ENCODE measurements around the gene PSMB7. TPM values are rescaled to one million over a fixed set of nuclear protein-coding genes. Genes with fewer than 3 reads are reported as not detected.

Gene PSMB7
- total and polyA plus RNA-seq, 2 of the 4 experiments (the other 2 are of a cell fraction), result 340 to 430 TPM

- dilution Hi-C loops (cut with HindIII; ENCODE audit: low sequenced_read_pairs, unreplicated experiment), result no loop called here
- Histone ChIP-seq H4K91ac (ENCODE audit: insufficient read depth, low read depth, low read length) (no peak overlapping the region), H3K9me1 (ENCODE audit: insufficient read depth, low read length) (no peaks in the 10 kb centered on the region), H3K4me2 (ENCODE audit: low read depth, low read length) (no peak overlapping the region), H3K9me3 (ENCODE audit: control insufficient read depth, insufficient read depth, low read length) (peaks cover 13% of the 10 kb centered on the region), H3K9ac (ENCODE audit: low read depth, low read length) (no peak overlapping the region), H2AK9ac (replicated peaks; ENCODE audit: low read depth, low read length, poor library complexity) (no peak overlapping the region), H3K27ac (ENCODE audit: insufficient read depth, low read length) (no peak overlapping the region), H2AK5ac (ENCODE audit: low read depth, low read length) (no peak overlapping the region), H2BK15ac (ENCODE audit: low read depth, low read length) (no peak overlapping the region), H4K8ac (ENCODE audit: low read depth in 2 of 2, low read length in 2 of 2) (no peak overlapping the region), H3K14ac (replicated peaks; ENCODE audit: low read depth, low read length) (no peak overlapping the region), H3K18ac (ENCODE audit: low read depth, low read length) (no peak overlapping the region), H4K5ac (ENCODE audit: low read depth, low read length) (no peak overlapping the region), H3K4ac (ENCODE audit: low read depth, low read length) (no peak overlapping the region), H3K4me3 (ENCODE audit: insufficient read depth, low read depth, low read length) (no peak overlapping the region), H4K20me1 (ENCODE audit: insufficient read depth, low read length) (no peaks in the 10 kb centered on the region), H3K27me3 (ENCODE audit: control insufficient read depth, insufficient read depth, low read length) (peaks cover 27% of the 10 kb centered on the region), H3K79me1 (ENCODE audit: low read depth in 1 of 2, low read length in 2 of 2) (no peaks in the 10 kb centered on the region), H3K56ac (ENCODE audit: extremely low read depth, insufficient read depth, low read length) (no peak overlapping the region), H2BK5ac (ENCODE audit: low read depth, low read length, poor library complexity, severe bottlenecking) (no peak overlapping the region), H2BK20ac (ENCODE audit: low read depth, low read length) (no peak overlapping the region), H3K36me3 (ENCODE audit: control insufficient read depth, insufficient read depth, low read length) (no peaks in the 10 kb centered on the region), H3K4me1 (ENCODE audit: control insufficient read depth, insufficient read depth, low read length) (no peaks in the 10 kb centered on the region), H3K23ac (ENCODE audit: low read depth, low read length) (no peak overlapping the region), H2AFZ (replicated peaks; ENCODE audit: low read length, poor library complexity) (no peak overlapping the region), H2BK120ac (ENCODE audit: low read depth, low read length) (no peak overlapping the region)
- in situ Hi-C loops (cut with MboI; ENCODE audit: low sequenced_read_pairs), result no loop called here
- ChIA-PET CTCF (no interaction called here), POLR2A (ENCODE audit: unreplicated experiment) (no interaction called here)
- ATAC-seq (ENCODE audit: low read depth), result no peak
- no CpG with 5 or more reads among the region's 3 CpGs for WGBS, 2 experiments (ENCODE audit: extremely low coverage in 2 of 2, insufficient read length in 1 of 2)
- no peak for DNase-seq
- intact Hi-C loops (cut with micrococcal nuclease), result no loop called here
- no TSS peak for BruUV-seq (replicated peaks)
- TF ChIP-seq RCOR1 (IDR thresholded peaks at IDR 0.05; ENCODE audit: insufficient replicate concordance, low read length) (no peak), SMC3 (IDR thresholded peaks at IDR 0.05; ENCODE audit: low read depth, low read length) (no peak), POLR2A (IDR thresholded peaks at IDR 0.05; ENCODE audit: low read depth, low read length) (no peak), USF2 (IDR thresholded peaks at IDR 0.05; ENCODE audit: low read depth, low read length) (no peak), MXI1 (IDR thresholded peaks at IDR 0.05; ENCODE audit: borderline replicate concordance, low read depth, low read length) (no peak), MAZ (IDR thresholded peaks at IDR 0.05; ENCODE audit: borderline replicate concordance, low read depth, low read length) (no peak), BHLHE40 (IDR thresholded peaks at IDR 0.05; ENCODE audit: low read depth, low read length) (no peak), NFE2L2 (IDR thresholded peaks at IDR 0.05; ENCODE audit: low read depth, low read length) (no peak), FOS (IDR thresholded peaks at IDR 0.05; ENCODE audit: low read depth, low read length) (no peak), RFX5 (IDR thresholded peaks at IDR 0.05; ENCODE audit: low read depth, low read length) (no peak), CHD1 (IDR thresholded peaks at IDR 0.05; ENCODE audit: low read depth, low read length) (no peak), CEBPB (IDR thresholded peaks at IDR 0.05; ENCODE audit: low read depth, low read length) (no peak), MAFK (IDR thresholded peaks at IDR 0.05; ENCODE audit: low read depth, low read length) (no peak)
- TF ChIP-seq, protein P1, sequence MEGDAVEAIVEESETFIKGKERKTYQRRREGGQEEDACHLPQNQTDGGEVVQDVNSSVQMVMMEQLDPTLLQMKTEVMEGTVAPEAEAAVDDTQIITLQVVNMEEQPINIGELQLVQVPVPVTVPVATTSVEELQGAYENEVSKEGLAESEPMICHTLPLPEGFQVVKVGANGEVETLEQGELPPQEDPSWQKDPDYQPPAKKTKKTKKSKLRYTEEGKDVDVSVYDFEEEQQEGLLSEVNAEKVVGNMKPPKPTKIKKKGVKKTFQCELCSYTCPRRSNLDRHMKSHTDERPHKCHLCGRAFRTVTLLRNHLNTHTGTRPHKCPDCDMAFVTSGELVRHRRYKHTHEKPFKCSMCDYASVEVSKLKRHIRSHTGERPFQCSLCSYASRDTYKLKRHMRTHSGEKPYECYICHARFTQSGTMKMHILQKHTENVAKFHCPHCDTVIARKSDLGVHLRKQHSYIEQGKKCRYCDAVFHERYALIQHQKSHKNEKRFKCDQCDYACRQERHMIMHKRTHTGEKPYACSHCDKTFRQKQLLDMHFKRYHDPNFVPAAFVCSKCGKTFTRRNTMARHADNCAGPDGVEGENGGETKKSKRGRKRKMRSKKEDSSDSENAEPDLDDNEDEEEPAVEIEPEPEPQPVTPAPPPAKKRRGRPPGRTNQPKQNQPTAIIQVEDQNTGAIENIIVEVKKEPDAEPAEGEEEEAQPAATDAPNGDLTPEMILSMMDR (conservative IDR thresholded peaks at IDR 0.05; ENCODE audit: low read depth, low read length), result no peak
- TF ChIP-seq, protein P2, sequence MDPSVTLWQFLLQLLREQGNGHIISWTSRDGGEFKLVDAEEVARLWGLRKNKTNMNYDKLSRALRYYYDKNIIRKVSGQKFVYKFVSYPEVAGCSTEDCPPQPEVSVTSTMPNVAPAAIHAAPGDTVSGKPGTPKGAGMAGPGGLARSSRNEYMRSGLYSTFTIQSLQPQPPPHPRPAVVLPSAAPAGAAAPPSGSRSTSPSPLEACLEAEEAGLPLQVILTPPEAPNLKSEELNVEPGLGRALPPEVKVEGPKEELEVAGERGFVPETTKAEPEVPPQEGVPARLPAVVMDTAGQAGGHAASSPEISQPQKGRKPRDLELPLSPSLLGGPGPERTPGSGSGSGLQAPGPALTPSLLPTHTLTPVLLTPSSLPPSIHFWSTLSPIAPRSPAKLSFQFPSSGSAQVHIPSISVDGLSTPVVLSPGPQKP (IDR thresholded peaks at IDR 0.05; ENCODE audit: borderline replicate concordance, low read depth, low read length), result no peak
Observed at GRCh38 chr9:124442826-124443225, 27.6 kb upstream of the PSMB7 start.
